A549 (cell line): Measurements from ENCODE around the gene RSRC1. TPM values are rescaled to one million over a fixed set of nuclear protein-coding genes. Genes with fewer than 3 reads are reported as not detected.

Source experiments
- ATAC-seq, 2 experiments: fragments of 200-7000 bp in 1 of 2; fragments of >200 bp in 1 of 2; cut with Nextera tagmentation in 1 of 2; cut with Tn5 transposase in 1 of 2; 3 replicates each; pipeline versions ENCODE4 v1.8.0 to v1.9.1; 2018 to 2020; ENCODE audit warnings: mild to moderate bottlenecking in 1 of 2, moderate library complexity in 1 of 2
- CTCF ChIA-PET: fragments of 300-600 bp; sonication (Branson Sonifier 250); formaldehyde crosslinking; extraction: SDS; loops from one replicate; lab custom pipeline; 2021; ENCODE audit warnings: antibody characterized with exemption, inconsistent platforms; lab: Yijun Ruan, JAX
- POLR2A ChIA-PET: fragments of 350-600 bp; formaldehyde crosslinking; extraction: SDS; loops from one replicate; lab custom pipeline; 2021; ENCODE audit warnings: antibody characterized with exemption, inconsistent platforms; lab: Yijun Ruan, JAX
- DNase-seq, 2 experiments: peaks; one replicate each; pipeline versions ENCODE4 v3.0.0 to v3.0.0-alpha.2; 2011 to 2016; ENCODE audit warnings: low read depth in 1 of 2, low spot score in 1 of 2
- FAIRE-seq: peaks from 2 replicates; lab custom pipeline; 2011; peaks lifted over from hg19 to GRCh38; lab: Jason Lieb, UNC
- H3K27ac ChIP-seq, 2 experiments: fragments of >200 bp; sonication (Bioruptor Twin); formaldehyde crosslinking; 3 replicates each; pipeline ENCODE4 v1.5.1; 2016 to 2017
- H3K4me1 ChIP-seq: fragments of >200 bp; sonication (Bioruptor Twin); formaldehyde crosslinking; 3 replicates; pipeline ENCODE4 v1.6.1; 2016
- H3K4me2 ChIP-seq: fragments of >200 bp; sonication (Bioruptor Twin); formaldehyde crosslinking; 3 replicates; pipeline ENCODE4 v1.6.1; 2016
- H3K4me3 ChIP-seq: fragments of >200 bp; sonication (Bioruptor Twin); formaldehyde crosslinking; 3 replicates; pipeline ENCODE4 v1.5.1; 2016
- H3K9me3 ChIP-seq: fragments of >200 bp; sonication (Bioruptor Twin); formaldehyde crosslinking; 3 replicates; pipeline ENCODE4 v1.6.1; 2016
- BCL3 ChIP-seq: fragments of >200 bp; sonication (Bioruptor Twin); formaldehyde crosslinking; IDR thresholded peaks from 3 replicates; pipeline ENCODE4 v1.6.1; 2016
- CBX8 ChIP-seq: fragments of 200-600 bp; sonication (generic); IDR thresholded peaks from 2 replicates; pipeline ENCODE4 v1.6.1; 2016
- EHF ChIP-seq: fragments of 250-450 bp; sonication (Bioruptor Pico); IDR thresholded peaks from 2 replicates; pipeline ENCODE4 v1.5.0; 2020; ENCODE audit warnings: mild to moderate bottlenecking
- ELK1 ChIP-seq: fragments of 150-350 bp; IDR thresholded peaks from 2 replicates; pipeline ENCODE4 v1.6.1; 2014; ENCODE audit warnings: low read depth, mild to moderate bottlenecking, low read length
- HEYL ChIP-seq: fragments of 250-450 bp; sonication (Bioruptor Pico); IDR thresholded peaks from 2 replicates; pipeline ENCODE4 v1.8.0; 2021; ENCODE audit warnings: mild to moderate bottlenecking, moderate library complexity
- HOXB13 ChIP-seq: fragments of 250-450 bp; sonication (Bioruptor Pico); IDR thresholded peaks from 2 replicates; pipeline ENCODE4 v1.5.0; 2020; ENCODE audit warnings: low read depth, mild to moderate bottlenecking, moderate library complexity
- KDM1A ChIP-seq: fragments of 200-600 bp; sonication (generic); IDR thresholded peaks from 2 replicates; pipeline ENCODE4 v1.6.1; 2016; ENCODE audit warnings: low read depth, mild to moderate bottlenecking
- NPAS2 ChIP-seq: fragments of 250-450 bp; sonication (Bioruptor Pico); IDR thresholded peaks from 2 replicates; pipeline ENCODE4 v1.8.0; 2022; ENCODE audit warnings: mild to moderate bottlenecking, moderate library complexity, borderline replicate concordance
- NR3C1 ChIP-seq: fragments of >200 bp; sonication (Bioruptor Twin); formaldehyde crosslinking; IDR thresholded peaks from 3 replicates; pipeline ENCODE4 v1.6.1; 2017
- POLR2A ChIP-seq: IDR thresholded peaks from 2 replicates; pipeline ENCODE4 v1.6.1; 2012; ENCODE audit warnings: mild to moderate bottlenecking, low read length
- RAD21 ChIP-seq, 2 experiments: fragments of >200 bp in 1 of 2; sonication (Bioruptor Twin) in 1 of 2; formaldehyde crosslinking in 1 of 2; IDR thresholded peaks in 1 of 2; conservative IDR thresholded peaks in 1 of 2; 2 replicates in 1 of 2; 3 replicates in 1 of 2; pipeline ENCODE4 v1.6.1; 2012 to 2018; ENCODE audit warnings: inconsistent platforms in 1 of 2
- RCOR1 ChIP-seq: fragments of 150-350 bp; IDR thresholded peaks from 2 replicates; pipeline ENCODE4 v1.6.1; 2014; ENCODE audit warnings: antibody characterized with exemption, low read length, low read depth
- REST ChIP-seq: fragments of 200-600 bp; sonication (generic); IDR thresholded peaks from 2 replicates; pipeline ENCODE4 v1.6.1; 2016; ENCODE audit warnings: antibody characterized with exemption, mild to moderate bottlenecking, moderate library complexity
- SMC3 ChIP-seq: fragments of >200 bp; sonication (Bioruptor Twin); formaldehyde crosslinking; IDR thresholded peaks from 3 replicates; pipeline ENCODE4 v1.6.1; 2018; ENCODE audit warnings: inconsistent platforms
- WGBS: methylation state at CpG from one replicate; pipeline ENCODE4 v1.1.6; 2017; ENCODE audit errors: missing lambda C conversion rate; 5-methylcytosine and 5-hydroxymethylcytosine counted together
- polyA plus RNA-seq, 4 experiments: library from polyadenylated mRNA; depleted of rRNA in 3 of 4; stranded (reverse); fragments of >200 nt; fragmentation: RNase III in 1 of 4; extraction: RNeasy Plus Mini Kit Qiagen cat#74134 plus additional on column Dnase treatment in 1 of 4; gene quantifications; 2 replicates in 3 of 4; 3 replicates in 1 of 4; pipeline ENCODE4 v1.2.3, GENCODE V29; 2011 to 2017
- TF ChIP-seq, protein P1 (sequence below): fragments of 450-650 bp; IDR thresholded peaks from 2 replicates; pipeline ENCODE4 v1.6.1; 2014; ENCODE audit warnings: antibody characterized with exemption
- TF ChIP-seq, protein P2 (sequence below): IDR thresholded peaks from 2 replicates; pipeline ENCODE4 v1.6.1; 2012

RSRC1 gene
- polyA plus RNA-seq, 2 of the 4 experiments (the other 2 are of a cell fraction) = 17.5 to 52.2 TPM

GRCh38 chr3:158505117-158505516 lies 395.2 kb downstream of the RSRC1 start:
- ChIA-PET CTCF (no interaction called here), POLR2A (no interaction called here)
- Histone ChIP-seq H3K4me3 (no peak overlapping the region), H3K9me3 (no peaks in the 10 kb centered on the region), H3K4me2 (no peak overlapping the region), H3K4me1 (no peaks in the 10 kb centered on the region), H3K27ac (no peak overlapping the region)
- TF ChIP-seq, protein P1, sequence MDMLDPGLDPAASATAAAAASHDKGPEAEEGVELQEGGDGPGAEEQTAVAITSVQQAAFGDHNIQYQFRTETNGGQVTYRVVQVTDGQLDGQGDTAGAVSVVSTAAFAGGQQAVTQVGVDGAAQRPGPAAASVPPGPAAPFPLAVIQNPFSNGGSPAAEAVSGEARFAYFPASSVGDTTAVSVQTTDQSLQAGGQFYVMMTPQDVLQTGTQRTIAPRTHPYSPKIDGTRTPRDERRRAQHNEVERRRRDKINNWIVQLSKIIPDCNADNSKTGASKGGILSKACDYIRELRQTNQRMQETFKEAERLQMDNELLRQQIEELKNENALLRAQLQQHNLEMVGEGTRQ = no peak
- TF ChIP-seq NPAS2 = no peak
- TF ChIP-seq POLR2A = no peak
- no peak for TF ChIP-seq BCL3
- no peak for TF ChIP-seq EHF
- TF ChIP-seq HEYL (CRISPR knock-in tag) = no peak
- no peak for TF ChIP-seq RAD21 (conservative IDR thresholded peaks at IDR 0.05 in 1 of 2, IDR thresholded peaks at IDR 0.05 in 1 of 2)
- no peak for TF ChIP-seq ELK1
- TF ChIP-seq CBX8 = no peak
- TF ChIP-seq RCOR1 = no peak
- TF ChIP-seq NR3C1 = no peak
- TF ChIP-seq SMC3 = no peak
- no peak for TF ChIP-seq REST
- TF ChIP-seq HOXB13 (CRISPR knock-in tag) = no peak
- DNase-seq (no peak), ATAC-seq (no peak), FAIRE-seq (no peak)

GRCh38 chr3:158506456-158506855 lies 396.6 kb downstream of the RSRC1 start:
- CTCF ChIA-PET = no interaction called here
- Histone ChIP-seq H3K27ac (no peak overlapping the region), H3K4me3 (no peak overlapping the region), H3K9me3 (no peaks in the 10 kb centered on the region), H3K4me1 (no peaks in the 10 kb centered on the region), H3K4me2 (no peak overlapping the region)
- POLR2A ChIA-PET = no interaction called here
- no peak for FAIRE-seq
- no peak for DNase-seq
- TF ChIP-seq EHF = no peak
- TF ChIP-seq, protein P2, sequence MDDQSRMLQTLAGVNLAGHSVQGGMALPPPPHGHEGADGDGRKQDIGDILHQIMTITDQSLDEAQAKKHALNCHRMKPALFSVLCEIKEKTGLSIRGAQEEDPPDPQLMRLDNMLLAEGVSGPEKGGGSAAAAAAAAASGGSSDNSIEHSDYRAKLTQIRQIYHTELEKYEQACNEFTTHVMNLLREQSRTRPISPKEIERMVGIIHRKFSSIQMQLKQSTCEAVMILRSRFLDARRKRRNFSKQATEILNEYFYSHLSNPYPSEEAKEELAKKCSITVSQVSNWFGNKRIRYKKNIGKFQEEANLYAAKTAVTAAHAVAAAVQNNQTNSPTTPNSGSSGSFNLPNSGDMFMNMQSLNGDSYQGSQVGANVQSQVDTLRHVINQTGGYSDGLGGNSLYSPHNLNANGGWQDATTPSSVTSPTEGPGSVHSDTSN = no peak
- TF ChIP-seq, protein P1 = no peak
- TF ChIP-seq KDM1A = no peak
- ATAC-seq = no peak
- WGBS = 79% methylated on average over 5 of the region's 5 CpGs
